Coronary artery (tissue), 2 donors: ENCODE results near the gene STMND1.

ENCODE experiments used
- DNase-seq: peaks from one replicate; pipeline ENCODE4 v3.0.0-alpha.2; 2017; ENCODE audit warnings: low spot score
- H3K27ac ChIP-seq, 2 donors: fragments of 200-600 bp; sonication (generic); one replicate each; pipeline ENCODE4 v1.5.1; 2016 to 2019
- H3K4me3 ChIP-seq: fragments of 200-600 bp; sonication (generic); 2 replicates; pipeline ENCODE4 v1.5.1; 2016; ENCODE audit warnings: mild to moderate bottlenecking, moderate library complexity
- TF ChIP-seq, protein P1 (sequence below): fragments of 200-600 bp; sonication (generic); IDR thresholded peaks from one replicate; pipeline ENCODE4 v1.5.1; 2019; ENCODE audit warnings: antibody characterized with exemption

Gene STMND1

GRCh38 chr6:17086469-17086868 lies 15.4 kb upstream of the STMND1 start:
- Histone ChIP-seq H3K27ac (no peak overlapping the region), H3K4me3 (no peak overlapping the region)
- TF ChIP-seq, protein P1, sequence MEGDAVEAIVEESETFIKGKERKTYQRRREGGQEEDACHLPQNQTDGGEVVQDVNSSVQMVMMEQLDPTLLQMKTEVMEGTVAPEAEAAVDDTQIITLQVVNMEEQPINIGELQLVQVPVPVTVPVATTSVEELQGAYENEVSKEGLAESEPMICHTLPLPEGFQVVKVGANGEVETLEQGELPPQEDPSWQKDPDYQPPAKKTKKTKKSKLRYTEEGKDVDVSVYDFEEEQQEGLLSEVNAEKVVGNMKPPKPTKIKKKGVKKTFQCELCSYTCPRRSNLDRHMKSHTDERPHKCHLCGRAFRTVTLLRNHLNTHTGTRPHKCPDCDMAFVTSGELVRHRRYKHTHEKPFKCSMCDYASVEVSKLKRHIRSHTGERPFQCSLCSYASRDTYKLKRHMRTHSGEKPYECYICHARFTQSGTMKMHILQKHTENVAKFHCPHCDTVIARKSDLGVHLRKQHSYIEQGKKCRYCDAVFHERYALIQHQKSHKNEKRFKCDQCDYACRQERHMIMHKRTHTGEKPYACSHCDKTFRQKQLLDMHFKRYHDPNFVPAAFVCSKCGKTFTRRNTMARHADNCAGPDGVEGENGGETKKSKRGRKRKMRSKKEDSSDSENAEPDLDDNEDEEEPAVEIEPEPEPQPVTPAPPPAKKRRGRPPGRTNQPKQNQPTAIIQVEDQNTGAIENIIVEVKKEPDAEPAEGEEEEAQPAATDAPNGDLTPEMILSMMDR: peak; percentile 69
- DNase-seq: no peak

DNA sequence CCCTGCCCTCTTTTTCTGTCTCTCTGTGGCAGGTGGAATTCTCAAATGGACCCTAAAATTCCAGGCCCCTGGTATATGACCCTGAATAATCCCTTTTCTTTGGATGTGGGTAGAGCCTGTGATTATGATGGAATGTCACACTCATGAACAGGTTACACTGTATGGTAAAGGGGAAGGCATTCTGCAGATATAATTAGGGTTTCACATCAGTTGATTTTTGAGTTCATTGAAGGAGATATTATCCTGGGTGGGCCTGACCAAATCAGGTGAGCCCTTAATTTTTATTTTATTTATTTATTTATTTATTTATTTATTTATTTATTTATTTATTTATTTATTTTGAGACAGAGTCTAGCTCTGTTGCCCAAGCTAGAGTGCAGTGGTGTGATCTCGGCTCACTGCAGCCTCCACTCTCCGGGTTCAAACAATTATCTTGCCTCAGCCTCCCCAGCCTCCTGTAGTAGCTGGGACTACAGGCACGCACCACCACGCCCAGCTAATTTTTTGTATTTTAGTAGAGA lies 13.7 kb upstream of the STMND1 start:
- Histone ChIP-seq H3K4me3 (no peak overlapping the region), H3K27ac (no peak overlapping the region)
- no peak for DNase-seq
- TF ChIP-seq, protein P1: no peak

DNA sequence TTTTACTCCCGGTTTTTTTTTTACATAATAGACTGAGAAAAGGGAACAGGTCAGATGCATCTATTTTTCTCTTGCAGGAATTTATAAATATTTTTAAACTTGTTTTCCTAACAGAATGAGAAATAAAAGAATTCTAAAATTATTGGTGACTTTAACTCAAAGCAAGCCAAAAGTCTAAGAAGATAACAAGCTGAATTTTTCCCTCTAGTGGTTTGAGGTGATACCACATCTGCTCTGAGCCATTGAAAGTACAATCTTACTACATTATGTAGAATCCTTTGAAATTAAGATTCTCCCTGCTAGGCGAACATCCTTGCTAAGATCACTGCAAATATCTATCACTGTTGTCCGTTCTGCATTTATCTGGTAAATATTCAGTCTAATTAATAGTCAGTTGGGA lies 10.7 kb upstream of the STMND1 start:
- DNase-seq: no peak
- no peak overlapping the region for H3K4me3 ChIP-seq
- TF ChIP-seq, protein P1: no peak
- H3K27ac ChIP-seq: no peak overlapping the region

GRCh38 chr6:17093686-17094085 lies 8.2 kb upstream of the STMND1 start:
- DNase-seq: no peak

DNA sequence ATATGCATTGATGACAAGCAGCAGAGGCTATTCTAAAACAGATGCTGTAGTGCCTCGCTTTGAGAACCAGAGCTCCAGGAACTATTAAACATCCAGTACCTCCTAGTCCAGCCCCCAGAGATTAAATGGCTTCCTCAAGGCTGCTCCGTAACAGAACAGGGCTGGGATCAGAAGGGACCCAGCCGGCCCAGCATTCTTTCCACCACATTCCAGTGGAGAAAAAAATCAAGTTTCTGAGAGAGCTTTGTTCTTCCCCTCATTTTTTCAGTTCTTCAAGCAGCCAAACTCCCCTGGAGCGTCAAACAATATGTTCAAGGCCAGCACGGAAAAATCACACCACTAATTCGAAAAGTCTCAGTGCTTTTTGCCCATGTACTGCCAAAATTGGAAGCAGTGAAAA lies 5.8 kb upstream of the STMND1 start:
- Histone ChIP-seq H3K4me3 (no peak overlapping the region), H3K27ac (no peak overlapping the region)
- no peak for DNase-seq
- TF ChIP-seq, protein P1: no peak

More at GRCh38 chr6:17093686-17094085, 8.2 kb upstream of the STMND1 start:
- Histone ChIP-seq H3K27ac (no peak overlapping the region), H3K4me3 (no peak overlapping the region)
- TF ChIP-seq, protein P1: no peak

- TF ChIP-seq, protein P1: no peak
- Histone ChIP-seq H3K27ac (no peak overlapping the region), H3K4me3 (no peak overlapping the region)
- DNase-seq: no peak
These were observed 5.2 kb upstream of the STMND1 start for GRCh38 chr6:17096652-17097051.

DNA sequence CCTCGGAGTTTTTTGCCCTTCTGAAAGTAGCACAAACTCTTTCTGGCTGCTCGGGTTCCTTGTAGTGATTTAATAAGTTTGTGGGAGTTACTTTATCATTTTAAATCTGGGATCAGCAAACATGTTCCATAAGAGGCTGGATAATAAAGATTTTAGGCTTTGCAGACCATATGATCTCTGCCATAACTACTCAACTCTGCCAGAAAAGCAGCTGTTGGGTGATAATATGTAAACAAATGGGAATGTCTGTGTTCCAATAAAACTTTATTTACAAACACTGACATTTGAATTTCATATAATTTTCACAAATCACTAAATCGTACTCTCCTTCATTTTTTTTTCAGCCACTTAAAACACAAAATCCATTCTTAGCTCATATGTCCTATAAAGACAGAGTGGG lies 3.9 kb upstream of the STMND1 start:
- Histone ChIP-seq H3K27ac (no peak overlapping the region), H3K4me3 (no peak overlapping the region)
- TF ChIP-seq, protein P1: no peak
- DNase-seq: no peak
